ENCODE measurements around the gene SAFB.
A peak's percentile ranks its signal among the peaks of the same experiment; 100 is the strongest.

SAFB gene

GRCh38 chr19:5628919-5629481 is 6.1 kb downstream of the SAFB start:
- DNase-seq: peak in 1 of 2 experiments; percentile 16

- DNase-seq: peak in 1 of 2 experiments; percentile 1
These were observed 8.8 kb downstream of the SAFB start for GRCh38 chr19:5631567-5632240.

GRCh38 chr19:5632241-5632612 is 9.3 kb downstream of the SAFB start:
- DNase-seq: peak in 1 of 2 experiments; percentile 7

GRCh38 chr19:5632657-5633056 is 9.8 kb downstream of the SAFB start:
- peak in 1 of 2 experiments; percentile 16 for DNase-seq

- no peak for DNase-seq
These were observed 12.5 kb downstream of the SAFB start for GRCh38 chr19:5635427-5635826.

- DNase-seq: no peak
These were observed 15.1 kb downstream of the SAFB start for GRCh38 chr19:5637971-5638370.

- DNase-seq: no peak
These were observed 18.3 kb downstream of the SAFB start for GRCh38 chr19:5641171-5641570.

GRCh38 chr19:5642204-5642603 is 19.3 kb downstream of the SAFB start:
- no peak for DNase-seq

- no peak for DNase-seq
These were observed 20.2 kb downstream of the SAFB start for GRCh38 chr19:5643060-5643459.

GRCh38 chr19:5644037-5644436 is 21.2 kb downstream of the SAFB start:
- no peak for DNase-seq

GRCh38 chr19:5645409-5645808 is 22.5 kb downstream of the SAFB start:
- DNase-seq: no peak

GRCh38 chr19:5646703-5647102 is 23.8 kb downstream of the SAFB start:
- no peak for DNase-seq

GRCh38 chr19:5648464-5648863 is 25.6 kb downstream of the SAFB start:
- DNase-seq: no peak

GRCh38 chr19:5651361-5651760 is 28.5 kb downstream of the SAFB start:
- DNase-seq: no peak

GRCh38 chr19:5652261-5652660 is 29.4 kb downstream of the SAFB start:
- no peak for DNase-seq

- DNase-seq: no peak
These were observed 32.0 kb downstream of the SAFB start for GRCh38 chr19:5654931-5655330.

GRCh38 chr19:5655412-5655811 is 32.5 kb downstream of the SAFB start:
- no peak for DNase-seq

- no peak for DNase-seq
These were observed 38.6 kb downstream of the SAFB start for GRCh38 chr19:5661483-5661882.

- no peak for DNase-seq
These were observed 41.0 kb downstream of the SAFB start for GRCh38 chr19:5663904-5664303.

GRCh38 chr19:5664515-5664914 is 41.6 kb downstream of the SAFB start:
- DNase-seq: no peak

- no peak for DNase-seq
These were observed 43.1 kb downstream of the SAFB start for GRCh38 chr19:5665781-5666513.

GRCh38 chr19:5666921-5667610 is 44.2 kb downstream of the SAFB start:
- no peak for DNase-seq

- no peak for DNase-seq
These were observed 44.9 kb downstream of the SAFB start for GRCh38 chr19:5667751-5668271.
